ENCODE results near the gene ELAC2. TPM values are rescaled to one million over a fixed set of nuclear protein-coding genes. Genes with fewer than 3 reads are reported as not detected.

ELAC2 gene
- total and polyA plus RNA-seq, 5 experiments from 2014 or later, result 37.8 to 77.1 (median 60.3) TPM

- no peak for ATAC-seq
- H3K4me3 Mint-ChIP-seq, result no peak overlapping the region
- no peak overlapping the region for H3K27ac Mint-ChIP-seq
- peaks cover 0 to 3% (median 0%) of the 10 kb centered on the region in 4 donors for H3K4me1 Mint-ChIP-seq
- peaks cover 0 to 9% (median 0%) of the 10 kb centered on the region in 5 donors for H3K27me3 Mint-ChIP-seq
- POLR2A ChIA-PET, result no interaction called here
- H3K36me3 Mint-ChIP-seq, result no peaks in the 10 kb centered on the region
- DNase-seq, result no peak
- H3K9me3 Mint-ChIP-seq, result peaks cover 0 to 19% (median 8%) of the 10 kb centered on the region in 9 donors
Observed at GRCh38 chr17:12959441-12959840, 58.4 kb downstream of the ELAC2 start.

GRCh38 chr17:12958786-12959185, 59.0 kb downstream of the ELAC2 start:
- Mint-ChIP-seq H3K27me3 (peaks cover 0 to 9% (median 0%) of the 10 kb centered on the region in 5 donors), H3K4me3 (no peak overlapping the region), H3K4me1 (peaks cover 0 to 3% (median 0%) of the 10 kb centered on the region in 4 donors), H3K27ac (no peak overlapping the region), H3K36me3 (no peaks in the 10 kb centered on the region), H3K9me3 (peaks cover 0 to 19% (median 8%) of the 10 kb centered on the region in 9 donors)
- DNase-seq (no peak), ATAC-seq (no peak)
- POLR2A ChIA-PET, result no interaction called here

- peaks cover 0 to 6% (median 0%) of the 10 kb centered on the region in 5 donors for H3K27me3 Mint-ChIP-seq
- POLR2A ChIA-PET, result no interaction called here
- H3K27ac Mint-ChIP-seq, result no peak overlapping the region
- no peak for DNase-seq
- ATAC-seq, result no peak
- H3K4me1 Mint-ChIP-seq, result peaks cover 0 to 3% (median 0%) of the 10 kb centered on the region in 4 donors
- no peaks in the 10 kb centered on the region for H3K36me3 Mint-ChIP-seq
- peaks cover 0 to 19% (median 8%) of the 10 kb centered on the region in 9 donors for H3K9me3 Mint-ChIP-seq
- no peak overlapping the region for H3K4me3 Mint-ChIP-seq
Observed at GRCh38 chr17:12955521-12955920, 62.3 kb downstream of the ELAC2 start.

GRCh38 chr17:12953156-12953555, 64.7 kb downstream of the ELAC2 start:
- POLR2A ChIA-PET, result no interaction called here
- Mint-ChIP-seq H3K36me3 (no peaks in the 10 kb centered on the region), H3K27me3 (peaks cover 0 to 11% (median 0%) of the 10 kb centered on the region in 5 donors), H3K4me1 (peaks cover 0 to 3% (median 0%) of the 10 kb centered on the region in 4 donors), H3K9me3 (peaks cover 0 to 15% (median 5%) of the 10 kb centered on the region in 9 donors), H3K27ac (no peak overlapping the region), H3K4me3 (no peak overlapping the region)
- no peak for ATAC-seq
- no peak for DNase-seq

- peaks cover 0 to 9% (median 0%) of the 10 kb centered on the region in 9 donors for H3K9me3 Mint-ChIP-seq
- DNase-seq (no peak), ATAC-seq (no peak)
- H3K27ac Mint-ChIP-seq, result peak overlapping the region in 1 of 10 donors; percentile 15
- H3K4me3 Mint-ChIP-seq, result no peak overlapping the region
- peaks cover 0 to 3% (median 0%) of the 10 kb centered on the region in 4 donors for H3K4me1 Mint-ChIP-seq
- POLR2A ChIA-PET, result no interaction called here
- no peaks in the 10 kb centered on the region for H3K36me3 Mint-ChIP-seq
- H3K27me3 Mint-ChIP-seq, result peaks cover 0 to 15% (median 6%) of the 10 kb centered on the region in 5 donors
Observed at GRCh38 chr17:12952012-12952411, 65.8 kb downstream of the ELAC2 start.

DNA sequence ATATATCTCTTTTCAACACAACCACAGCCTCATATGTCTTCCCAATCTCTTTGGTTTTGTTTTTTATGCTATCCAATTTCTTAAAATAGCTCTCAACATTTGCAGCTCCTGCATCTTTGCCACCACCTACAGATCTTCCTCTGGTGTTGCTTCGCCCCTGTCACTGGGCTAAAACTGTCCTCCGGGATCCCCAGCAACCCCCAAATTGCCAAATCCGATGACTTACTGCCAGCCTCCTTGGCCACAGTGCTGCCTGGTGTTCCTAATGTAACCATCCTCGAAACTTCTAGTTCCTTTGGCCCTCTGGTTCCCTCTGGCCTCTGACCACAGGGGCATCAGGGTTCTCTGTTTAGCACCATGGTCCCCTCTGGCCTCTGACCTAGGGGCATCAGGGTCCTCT, 70.8 kb downstream of the ELAC2 start:
- Mint-ChIP-seq H3K4me3 (no peak overlapping the region), H3K4me1 (no peaks in the 10 kb centered on the region), H3K9me3 (peaks cover 0 to 3% (median 0%) of the 10 kb centered on the region in 9 donors), H3K36me3 (no peaks in the 10 kb centered on the region), H3K27me3 (peaks cover 3 to 25% (median 10%) of the 10 kb centered on the region in 5 donors), H3K27ac (no peak overlapping the region)
- DNase-seq (no peak), ATAC-seq (no peak)
- POLR2A ChIA-PET, result no interaction called here

Other genes starting within 250 kb of the ELAC2 start
- not detected for gene ARHGAP44, start 228.5 kb downstream of the ELAC2 start, total RNA-seq
- gene ARHGAP44, start 228.5 kb downstream of the ELAC2 start, polyA plus RNA-seq, result under 1 TPM in 2 of 3 donors, not detected in 1; 0.14 to 0.15 TPM

Measured in naive thymus-derived CD8-positive, alpha-beta T cell (primary cell).